Body of pancreas (tissue), 4 donors: ENCODE results near the gene LCN9.

Source experiments
- CTCF ChIP-seq, 7 experiments: fragments of 450-650 bp in 4 of 7; fragments of 200-600 bp in 3 of 7; sonication (generic) in 3 of 7; IDR thresholded peaks; one replicate each; pipeline ENCODE4 v1.5.1; 2016 to 2019; ENCODE audit warnings: antibody characterized with exemption in 7 of 7
- POLR2A ChIP-seq, 3 donors: fragments of 450-650 bp; IDR thresholded peaks; one replicate each; pipeline ENCODE4 v1.6.1; 2016; ENCODE audit warnings: antibody characterized with exemption in 3 of 3, mild to moderate bottlenecking in 2 of 3

GRCh38 chr9:135683401-135684034 lies 20.4 kb downstream of the LCN9 start:
- no peak for TF ChIP-seq POLR2A (IDR thresholded peaks at IDR 0.05)
- no peak for TF ChIP-seq CTCF (IDR thresholded peaks at IDR 0.05)
